HG02943 (cell line): ENCODE results near the gene POLR3B.

Experiments used
- ATAC-seq: cut with Tn5 transposase; IDR thresholded peaks from one replicate; pipeline ENCODE4 v1.9.1; 2021; ENCODE audit warnings: mild to moderate bottlenecking, low read depth, moderate library complexity; ENCODE audit not compliant: unreplicated experiment

The POLR3B gene

GRCh38 chr12:106392759-106393158 lies 35.2 kb downstream of the POLR3B start:
- no peak for ATAC-seq

GRCh38 chr12:106409878-106410277 lies 52.3 kb downstream of the POLR3B start:
- ATAC-seq = no peak

- no peak for ATAC-seq
These were observed 55.0 kb downstream of the POLR3B start for GRCh38 chr12:106412563-106412962.

GRCh38 chr12:106415134-106415533 lies 57.6 kb downstream of the POLR3B start:
- no peak for ATAC-seq

GRCh38 chr12:106416273-106416672 lies 58.7 kb downstream of the POLR3B start:
- no peak for ATAC-seq

GRCh38 chr12:106417926-106418910 lies 60.7 kb downstream of the POLR3B start:
- ATAC-seq = no peak

GRCh38 chr12:106418970-106419369 lies 61.4 kb downstream of the POLR3B start:
- ATAC-seq = no peak

GRCh38 chr12:106423291-106423690 lies 65.7 kb downstream of the POLR3B start:
- ATAC-seq = no peak

GRCh38 chr12:106425061-106425702 lies 67.6 kb downstream of the POLR3B start:
- ATAC-seq = no peak

GRCh38 chr12:106427917-106428316 lies 70.4 kb downstream of the POLR3B start:
- no peak for ATAC-seq

- no peak for ATAC-seq
These were observed 70.8 kb downstream of the POLR3B start for GRCh38 chr12:106428384-106428783.

GRCh38 chr12:106429043-106429552 lies 71.5 kb downstream of the POLR3B start:
- ATAC-seq = no peak

GRCh38 chr12:106429636-106430035 lies 72.1 kb downstream of the POLR3B start:
- no peak for ATAC-seq

- ATAC-seq = no peak
These were observed 74.4 kb downstream of the POLR3B start for GRCh38 chr12:106431839-106432411.

- no peak for ATAC-seq
These were observed 75.5 kb downstream of the POLR3B start for GRCh38 chr12:106433055-106433454.

- ATAC-seq = no peak
These were observed 77.0 kb downstream of the POLR3B start for GRCh38 chr12:106434526-106434925.

- no peak for ATAC-seq
These were observed 78.6 kb downstream of the POLR3B start for GRCh38 chr12:106436164-106436563.

- no peak for ATAC-seq
These were observed 85.0 kb downstream of the POLR3B start for GRCh38 chr12:106442575-106442974.

GRCh38 chr12:106445053-106445452 lies 87.5 kb downstream of the POLR3B start:
- no peak for ATAC-seq

GRCh38 chr12:106445959-106446358 lies 88.4 kb downstream of the POLR3B start:
- ATAC-seq = no peak
